GM18507 (cell line): ENCODE data around the gene CATSPERZ.
"Not testable (repeated sequence)": the region's sequence is repeated elsewhere in the genome, so short reads cannot be mapped to it uniquely, and the experiment has no call there.

ENCODE experiments used
- DNase-seq: peaks from one replicate; pipeline ENCODE4 v3.0.0; 2011; ENCODE audit warnings: low read depth; ENCODE audit not compliant: insufficient read length; ENCODE audit errors: extremely low spot score
- FAIRE-seq: peaks from 2 replicates; lab custom pipeline; 2011; peaks lifted over from hg19 to GRCh38; lab: Jason Lieb, UNC

CATSPERZ gene

DNA sequence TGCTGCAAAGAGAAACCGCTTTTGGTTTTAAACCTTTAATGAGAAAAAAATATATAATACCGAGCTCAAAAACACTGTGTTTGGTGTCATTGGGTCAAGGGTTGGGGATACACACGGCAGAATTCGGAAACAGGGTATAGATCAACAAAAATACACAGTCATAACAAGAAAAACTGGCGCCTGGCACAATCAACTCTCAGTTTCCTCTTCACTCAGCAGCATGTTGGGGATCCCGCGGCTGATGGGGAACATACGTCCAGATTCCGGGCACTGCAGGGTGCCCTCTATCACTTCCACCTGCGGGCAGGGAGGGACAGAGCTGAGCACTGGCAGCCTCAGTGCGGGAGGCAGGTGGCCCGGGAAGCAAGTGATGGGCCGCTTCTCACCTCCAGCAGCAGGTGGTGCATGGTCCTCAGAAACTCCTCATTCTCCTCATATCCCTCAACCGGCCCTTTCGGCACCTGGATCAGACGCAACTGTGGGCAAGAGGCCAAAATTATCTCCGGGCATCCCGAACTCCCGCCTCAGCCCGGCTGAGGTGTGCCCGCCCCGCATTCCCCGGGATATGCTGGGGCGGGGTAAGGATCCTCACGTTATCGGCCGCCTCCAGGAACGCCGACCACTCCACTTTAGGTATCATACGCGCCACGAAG, 16.6 kb downstream of the CATSPERZ start:
- no peak for FAIRE-seq
- no peak for DNase-seq

DNA sequence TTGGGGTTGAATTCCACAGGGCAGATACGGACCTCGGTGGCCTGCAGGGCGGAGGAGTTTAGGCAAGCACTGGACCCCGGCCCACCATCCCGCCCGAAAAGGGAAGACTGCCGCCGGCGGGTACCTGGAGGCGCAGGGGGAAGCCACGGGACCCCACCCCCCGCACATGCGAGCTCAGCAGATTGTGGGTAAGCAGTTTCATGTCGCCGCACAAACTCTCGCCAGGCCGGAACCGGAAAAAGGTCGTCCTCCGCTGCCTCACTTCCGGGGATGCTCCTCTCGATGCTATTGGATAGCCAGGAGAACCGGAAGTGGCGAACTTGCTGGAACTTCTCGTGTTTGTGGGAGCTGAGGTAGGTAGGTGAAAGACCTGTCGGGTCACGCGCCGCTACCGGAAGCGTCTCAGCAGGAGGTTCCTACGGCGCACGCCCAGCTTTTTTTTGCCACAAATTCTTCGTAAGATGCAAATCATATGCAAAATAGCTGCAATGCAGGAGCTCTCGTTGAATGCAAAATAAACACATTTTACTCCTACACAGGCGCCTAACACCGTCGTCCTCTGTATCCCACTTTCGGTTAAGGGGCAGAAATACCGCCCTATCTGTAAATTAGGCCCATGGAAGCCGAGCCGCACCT, 17.3 kb downstream of the CATSPERZ start, which contains the start of gene TRMT112:
TSS of gene TRMT112 (minus strand) at position 235 of the 636 bp plus-strand sequence. CDS start at position 202, 33 bp downstream.
- FAIRE-seq (peak; percentile 99), DNase-seq (peak; percentile 86)

DNA sequence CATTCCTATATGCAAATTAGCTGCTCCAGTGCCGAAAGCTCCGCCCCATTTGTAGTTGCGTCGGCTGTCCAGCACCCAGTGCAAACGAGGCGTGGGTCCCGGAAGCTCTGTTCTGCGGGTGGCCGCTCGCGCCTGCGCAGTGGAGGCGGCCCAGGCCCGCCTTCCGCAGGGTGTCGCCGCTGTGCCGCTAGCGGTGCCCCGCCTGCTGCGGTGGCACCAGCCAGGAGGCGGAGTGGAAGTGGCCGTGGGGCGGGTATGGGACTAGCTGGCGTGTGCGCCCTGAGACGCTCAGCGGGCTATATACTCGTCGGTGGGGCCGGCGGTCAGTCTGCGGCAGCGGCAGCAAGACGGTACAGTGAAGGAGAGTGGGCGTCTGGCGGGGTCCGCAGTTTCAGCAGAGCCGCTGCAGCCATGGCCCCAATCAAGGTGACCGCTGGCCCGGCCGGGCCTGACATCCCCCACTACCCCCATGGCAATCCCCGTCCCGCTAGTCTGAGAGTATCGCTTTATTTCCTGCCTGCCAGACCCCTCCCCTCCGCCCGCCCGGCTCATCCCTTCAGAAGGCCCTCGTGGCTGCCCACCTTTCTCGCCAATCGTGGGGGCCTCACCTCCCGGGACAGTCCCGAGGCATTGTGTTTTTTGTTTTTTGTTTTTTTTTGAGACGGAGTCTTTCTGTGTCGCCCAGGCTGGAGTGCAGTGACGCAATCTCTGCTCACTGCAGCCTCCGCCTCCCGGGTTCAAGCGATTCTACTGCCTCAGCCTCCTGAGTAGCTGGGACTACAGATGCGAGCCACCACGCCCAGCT, 18.0 kb downstream of the CATSPERZ start, which contains the start of gene PRDX5:
TSS of gene PRDX5 (plus strand) at position 161 of the 805 bp plus-strand sequence. CDS start at position 256, 95 bp downstream.
- peak; percentile 91 for DNase-seq
- FAIRE-seq: no peak

DNA sequence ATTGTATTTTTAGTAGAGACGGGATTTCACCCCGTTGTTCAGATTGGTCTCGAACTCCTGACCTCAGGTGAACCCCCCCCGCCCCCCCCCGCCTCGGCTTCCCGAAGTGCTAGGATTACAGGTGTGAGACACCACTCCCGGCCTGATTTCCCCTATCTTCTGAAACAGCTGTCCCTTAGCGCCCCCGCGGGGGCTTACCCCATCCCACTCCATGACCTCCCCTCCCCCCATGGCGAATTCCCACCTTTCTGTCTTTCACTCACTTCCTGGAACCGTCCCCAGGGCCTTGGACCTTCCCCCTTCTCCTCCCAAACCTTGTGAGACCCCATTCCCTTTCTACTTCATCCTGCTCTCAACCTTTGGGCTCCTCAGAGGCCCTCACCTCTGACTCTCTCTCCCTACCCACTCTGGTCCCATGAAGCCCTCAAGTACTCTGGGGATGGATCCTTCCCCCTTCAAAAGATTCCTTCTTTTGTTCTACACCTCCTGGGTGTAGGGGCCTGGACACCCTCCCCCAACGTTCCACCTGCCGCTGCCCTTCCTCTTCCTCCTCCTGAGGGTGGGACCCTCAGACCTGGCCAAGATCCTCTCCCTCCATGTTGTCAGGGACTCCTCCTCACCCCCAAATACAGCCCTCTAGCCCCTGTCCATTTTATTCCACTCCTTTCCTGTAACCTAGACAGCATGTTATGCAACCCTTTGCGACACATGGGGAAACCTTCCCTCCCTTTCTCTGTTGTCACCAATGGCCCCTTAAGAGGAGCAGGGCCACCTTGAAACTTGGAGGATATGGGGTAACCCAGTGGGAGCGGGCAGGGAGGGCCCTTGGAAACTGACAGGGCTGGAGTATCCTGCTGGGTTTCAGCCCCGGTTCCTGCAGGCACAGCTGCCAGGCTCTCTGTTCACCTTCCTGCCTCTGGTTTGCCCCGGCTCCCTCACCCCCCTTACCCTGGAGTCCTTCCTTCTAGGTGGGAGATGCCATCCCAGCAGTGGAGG, 18.9 kb downstream of the CATSPERZ start:
- FAIRE-seq (no peak), DNase-seq (no peak)

DNA sequence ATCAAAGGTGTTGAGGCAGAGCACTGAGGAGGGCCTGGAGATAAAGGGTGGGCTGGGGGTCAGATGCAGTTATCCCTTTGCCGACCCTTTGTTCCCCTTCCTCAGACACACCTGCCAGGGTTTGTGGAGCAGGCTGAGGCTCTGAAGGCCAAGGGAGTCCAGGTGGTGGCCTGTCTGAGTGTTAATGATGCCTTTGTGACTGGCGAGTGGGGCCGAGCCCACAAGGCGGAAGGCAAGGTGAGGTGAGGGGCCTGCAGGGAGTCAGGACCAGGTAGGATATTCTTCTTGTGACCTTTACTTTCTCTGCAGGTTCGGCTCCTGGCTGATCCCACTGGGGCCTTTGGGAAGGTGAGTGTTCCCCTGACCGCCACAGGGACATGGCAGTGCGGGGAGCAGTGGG, 20.4 kb downstream of the CATSPERZ start:
- no peak for FAIRE-seq
- DNase-seq: no peak

DNA sequence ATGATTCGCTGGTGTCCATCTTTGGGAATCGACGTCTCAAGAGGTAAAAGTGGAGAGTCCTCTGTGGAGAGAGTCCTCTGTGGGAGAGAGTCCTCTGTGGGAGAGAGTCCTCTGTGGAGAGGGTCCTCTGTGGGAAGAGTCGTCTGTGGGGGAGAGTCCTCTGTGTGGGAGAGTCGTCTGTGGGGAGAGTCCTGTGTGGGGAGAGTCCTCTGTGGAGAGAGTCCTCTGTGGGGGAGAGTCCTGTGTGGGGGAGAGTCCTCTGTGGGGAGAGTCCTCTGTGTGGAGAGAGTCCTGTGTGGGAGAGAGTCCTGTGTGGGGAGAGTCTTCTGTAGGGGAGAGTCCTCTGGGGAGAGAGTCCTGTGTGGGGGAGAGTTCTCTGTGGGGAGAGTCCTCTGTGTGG, 20.9 kb downstream of the CATSPERZ start:
- DNase-seq (no peak), FAIRE-seq (no peak)

DNA sequence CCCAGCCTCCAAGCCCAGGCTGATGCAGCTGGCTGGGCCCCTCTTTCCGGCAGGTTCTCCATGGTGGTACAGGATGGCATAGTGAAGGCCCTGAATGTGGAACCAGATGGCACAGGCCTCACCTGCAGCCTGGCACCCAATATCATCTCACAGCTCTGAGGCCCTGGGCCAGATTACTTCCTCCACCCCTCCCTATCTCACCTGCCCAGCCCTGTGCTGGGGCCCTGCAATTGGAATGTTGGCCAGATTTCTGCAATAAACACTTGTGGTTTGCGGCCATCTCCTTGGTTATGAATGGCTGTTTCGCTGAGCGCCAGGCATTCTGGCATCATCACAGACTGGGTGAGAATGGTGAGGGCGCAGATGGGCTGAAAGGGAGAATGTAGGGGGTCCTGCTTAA, 21.4 kb downstream of the CATSPERZ start:
- FAIRE-seq (no peak), DNase-seq (no peak)

DNA sequence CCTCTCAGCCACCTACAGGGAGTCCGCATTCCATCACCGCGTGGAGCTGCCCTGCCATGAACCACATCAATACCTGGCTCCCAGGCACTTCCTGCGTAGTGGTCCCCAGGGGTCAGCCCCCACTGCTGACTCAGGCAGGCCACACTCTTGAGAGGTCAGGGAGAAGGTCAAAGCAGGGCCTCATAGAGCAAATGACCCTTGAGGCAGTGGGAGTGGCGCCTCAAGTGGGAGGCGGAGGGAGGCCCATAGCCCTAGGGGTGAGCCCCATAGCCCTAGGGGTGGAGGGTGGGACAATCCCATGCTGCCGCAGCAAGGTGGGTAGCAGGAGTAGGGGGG, 22.7 kb downstream of the CATSPERZ start:
- FAIRE-seq (no peak), DNase-seq (no peak)

DNA sequence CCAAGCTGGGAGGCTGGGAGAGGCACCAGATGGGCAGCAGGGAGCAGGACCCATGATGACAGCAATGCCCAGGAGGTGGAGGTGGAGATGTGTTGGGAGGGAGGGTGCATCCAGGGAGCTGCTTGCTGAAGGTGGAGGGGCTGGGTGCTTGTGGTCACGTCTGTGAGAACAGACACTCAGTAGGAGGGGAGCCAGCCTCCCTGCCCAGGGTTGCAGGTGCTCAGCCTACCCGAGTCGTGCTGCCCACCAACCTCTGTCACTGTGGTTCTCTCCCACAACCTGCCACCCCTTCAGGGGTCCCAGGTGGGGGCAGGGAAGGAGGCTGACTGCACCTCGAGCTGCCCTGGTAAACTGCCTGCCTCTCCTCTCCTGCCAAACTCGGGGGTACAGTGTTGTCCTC, 23.2 kb downstream of the CATSPERZ start:
- FAIRE-seq (no peak), DNase-seq (no peak)

DNA sequence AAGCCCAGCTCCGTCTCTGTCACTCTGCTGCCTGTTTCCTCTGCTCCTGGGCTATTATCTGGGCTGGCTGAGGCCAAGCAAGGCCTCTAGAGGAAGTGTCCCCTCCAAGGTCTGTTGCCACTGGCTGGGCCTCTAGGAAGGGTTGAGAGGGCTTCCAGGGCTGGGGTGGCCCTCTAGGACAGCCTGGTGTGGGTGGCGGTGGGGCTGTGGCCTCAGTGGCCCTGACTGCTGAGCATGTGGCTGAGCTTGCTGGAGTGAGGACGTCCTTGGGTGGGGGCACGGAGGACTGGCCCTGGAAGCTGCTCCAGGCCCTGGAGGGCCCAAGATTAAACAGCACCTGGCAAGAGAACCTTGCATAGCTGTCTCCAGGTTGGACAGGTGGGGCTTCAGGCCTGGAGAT, 23.8 kb downstream of the CATSPERZ start:
- DNase-seq, FAIRE-seq: not testable (repeated sequence)

DNA sequence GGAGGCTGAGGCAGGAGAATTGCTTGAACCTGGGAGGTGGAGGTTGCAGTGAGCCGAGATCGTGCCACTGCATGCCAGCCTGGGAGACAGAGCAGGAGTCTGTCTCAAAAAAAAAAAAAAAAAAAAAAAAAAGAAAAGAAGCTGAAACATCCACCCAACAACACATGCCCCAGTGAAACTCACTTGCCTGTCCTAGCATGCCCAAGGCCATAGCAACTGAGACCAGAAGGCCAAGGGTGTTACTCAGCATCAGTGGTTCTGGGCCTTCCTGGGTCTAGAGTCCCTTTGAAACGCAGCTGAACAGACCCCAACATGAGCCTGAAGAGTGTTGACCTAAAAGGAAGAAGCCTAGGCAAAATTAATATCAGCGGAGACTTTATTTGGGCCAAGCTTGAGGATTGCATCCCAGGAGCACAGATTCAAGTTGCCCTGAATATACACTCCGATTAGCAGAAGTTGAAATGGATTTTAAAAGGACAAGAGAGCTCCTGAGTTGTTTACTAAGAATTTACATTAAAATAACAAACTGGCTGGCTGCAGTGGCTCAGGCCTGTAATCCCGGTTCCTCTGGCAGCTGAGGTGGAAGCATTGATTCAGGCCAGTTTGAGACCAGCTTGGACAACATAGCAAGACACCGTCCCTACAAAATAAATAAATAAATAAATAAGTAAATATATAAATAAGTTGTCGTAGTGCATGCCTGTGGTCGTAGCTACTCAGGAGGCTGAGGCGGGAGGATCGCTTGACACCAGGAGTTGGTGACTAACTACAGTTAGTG, 24.7 kb downstream of the CATSPERZ start:
- DNase-seq (no peak), FAIRE-seq (no peak)

DNA sequence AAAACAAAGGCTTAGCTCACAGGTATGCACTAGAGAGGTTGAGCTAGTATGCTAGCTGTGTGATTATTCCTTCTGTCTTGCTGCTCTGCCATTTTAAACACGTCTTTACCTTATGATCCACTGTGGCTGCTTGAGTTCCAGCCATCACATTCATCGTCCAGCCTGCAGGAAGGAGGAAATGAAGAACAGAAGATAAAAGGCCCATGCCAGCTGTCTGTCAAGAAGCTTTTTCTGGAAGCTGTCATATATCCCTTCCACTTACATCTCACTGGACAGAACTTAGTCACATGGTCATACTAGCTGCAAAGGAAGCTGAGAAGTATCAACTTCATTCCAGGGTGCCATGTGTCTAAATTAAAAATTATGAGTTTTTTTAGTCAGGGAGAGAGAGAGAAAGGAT, 27.2 kb downstream of the CATSPERZ start:
- FAIRE-seq: no peak

DNA sequence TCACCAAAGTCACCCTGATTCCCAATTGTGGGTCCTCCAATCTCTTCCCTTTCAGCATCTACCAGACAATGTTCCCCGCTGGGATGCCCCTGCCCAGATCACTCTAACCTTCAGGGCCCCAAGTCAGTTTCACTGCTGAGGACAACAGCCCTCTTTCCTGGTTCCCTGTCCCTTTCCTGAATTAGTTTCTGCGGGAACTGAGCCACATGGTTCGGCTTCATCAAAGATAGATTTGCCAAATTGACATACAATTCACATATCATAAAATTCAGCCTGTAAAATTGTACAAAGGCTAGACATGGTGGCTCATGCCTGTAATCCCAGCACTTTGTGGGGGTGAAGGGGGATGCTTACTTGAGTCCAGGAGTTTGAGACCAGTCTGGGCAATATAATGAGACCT, 27.8 kb downstream of the CATSPERZ start:
- no peak for FAIRE-seq

More for the DNA sequence above, 27.2 kb downstream of the CATSPERZ start:
- DNase-seq: no peak

DNA sequence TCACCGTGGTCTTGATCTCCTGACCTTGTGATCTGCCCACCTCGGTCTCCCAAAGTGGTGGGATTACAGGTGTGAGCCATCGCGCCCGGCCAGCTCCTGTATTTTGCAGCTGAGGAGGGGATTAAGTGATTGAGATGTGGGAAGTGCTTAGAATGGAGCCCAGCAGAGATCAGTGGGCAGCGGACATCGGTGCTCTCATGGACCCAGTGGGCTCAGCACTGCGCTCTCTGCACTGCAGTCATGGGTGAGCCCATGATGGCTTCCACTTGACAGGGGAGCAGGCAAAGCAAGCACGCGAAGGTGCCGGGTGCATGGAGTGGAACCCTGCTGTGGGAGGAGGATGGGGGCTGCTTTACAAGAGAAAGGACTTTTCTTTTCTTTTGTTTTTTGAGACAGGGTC, 30.7 kb downstream of the CATSPERZ start:
- no peak for FAIRE-seq
- DNase-seq: no peak

More for the DNA sequence above, 27.8 kb downstream of the CATSPERZ start:
- DNase-seq: no peak

DNA sequence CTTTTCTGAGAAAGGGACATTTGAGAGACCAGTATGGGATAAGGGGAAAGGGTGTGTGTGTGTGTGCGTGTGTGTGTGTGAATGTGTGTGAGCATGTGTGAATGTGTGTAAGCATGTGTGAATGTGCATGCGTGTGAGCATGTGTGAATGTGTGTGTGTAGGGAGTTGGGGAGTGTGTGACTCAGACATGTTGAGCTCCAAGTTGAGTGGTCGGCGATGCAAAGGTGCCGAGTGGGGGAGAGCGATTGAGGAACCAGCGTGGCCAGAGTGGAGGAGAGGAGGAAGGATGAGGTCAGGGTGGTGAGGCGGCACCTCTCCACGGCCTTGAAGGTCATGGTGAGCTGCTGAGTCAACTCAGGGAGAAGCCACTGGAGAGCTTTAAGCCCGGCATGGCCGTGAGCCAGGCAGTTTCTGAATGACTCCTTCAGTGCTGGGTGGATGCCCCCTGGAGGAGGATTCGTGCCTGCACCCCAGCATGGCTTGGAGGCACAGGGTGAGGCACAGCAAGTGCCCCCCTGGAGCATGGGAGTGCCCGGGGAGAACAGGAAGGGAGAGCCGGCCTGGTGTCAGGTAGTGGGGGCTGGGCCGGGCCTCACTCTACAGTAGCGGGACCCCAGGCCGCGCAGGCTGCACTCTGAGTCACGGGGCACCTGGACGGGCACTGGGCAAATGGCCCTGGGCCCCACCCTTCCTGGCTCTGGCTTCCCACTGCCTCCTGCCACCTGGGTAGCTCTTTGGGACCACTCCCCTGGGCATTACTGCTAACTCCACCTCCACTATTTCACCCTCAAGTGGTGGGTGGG, 31.6 kb downstream of the CATSPERZ start:
- peak; percentile 85 for FAIRE-seq

DNA sequence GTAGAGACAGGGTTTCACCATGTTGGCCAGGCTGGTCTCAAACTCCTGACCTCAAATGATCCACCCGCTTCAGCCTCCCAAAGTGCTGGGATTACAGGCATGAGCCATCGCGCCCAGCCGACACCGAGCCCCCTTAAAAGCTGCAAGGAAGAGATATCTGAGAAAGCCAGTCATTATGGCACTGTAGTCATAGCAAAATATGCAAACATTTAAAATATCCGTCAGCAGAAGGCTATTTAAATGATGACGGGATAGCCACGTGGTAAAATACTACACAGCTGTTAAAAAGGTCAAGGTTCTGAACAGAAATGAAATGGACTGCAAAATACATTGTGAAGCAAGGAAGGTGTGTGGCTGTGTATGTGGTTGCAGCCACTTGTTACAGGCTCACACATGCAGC, 33.4 kb downstream of the CATSPERZ start:
- no peak for DNase-seq
- FAIRE-seq: no peak

More for the DNA sequence above, 31.6 kb downstream of the CATSPERZ start:
- peak; percentile 64 for DNase-seq

DNA sequence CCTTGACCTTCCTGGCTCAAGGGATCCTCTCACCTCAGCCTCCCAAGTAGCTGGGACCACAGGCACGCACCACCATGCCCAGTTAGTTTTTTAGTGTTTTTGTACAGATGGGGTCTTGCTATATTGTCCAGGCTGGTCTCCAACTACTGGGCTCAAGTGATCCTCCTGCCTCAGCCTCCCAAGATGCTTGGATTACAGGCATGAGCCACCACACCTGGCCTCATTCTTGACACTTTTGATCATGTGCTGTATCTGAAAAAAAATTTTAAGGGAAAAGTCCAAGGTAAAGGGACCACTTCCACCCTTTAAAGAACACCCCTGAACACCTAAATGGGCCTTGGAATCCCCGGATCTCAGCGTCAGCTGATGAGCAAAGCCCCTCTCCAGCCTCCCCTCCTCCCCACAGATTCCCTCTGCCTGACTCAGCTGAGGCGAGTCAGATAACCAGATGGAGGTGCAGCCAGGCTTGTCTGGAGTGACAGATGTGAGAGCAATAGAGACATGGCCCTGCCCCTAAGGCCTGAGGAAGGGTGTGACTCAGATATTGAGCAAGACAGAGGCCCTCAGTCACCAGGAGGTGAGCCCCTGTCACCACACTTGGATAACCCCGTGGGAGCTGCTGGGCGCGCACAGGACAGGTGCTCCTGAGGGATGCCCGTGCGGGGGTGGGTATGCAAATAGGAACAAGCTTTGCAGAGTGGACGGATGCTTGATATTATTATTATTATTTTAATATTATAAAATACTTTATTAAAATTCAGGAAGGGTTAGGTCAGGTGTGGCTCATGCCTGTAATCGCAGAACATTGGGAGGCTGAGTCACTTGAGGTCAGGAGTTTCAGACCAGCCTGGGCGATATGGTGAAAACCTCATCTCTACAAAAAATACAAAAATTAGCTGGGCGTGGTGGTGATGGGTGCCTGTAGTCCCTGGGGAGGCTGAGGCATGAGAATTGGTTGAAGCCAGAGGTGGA, 34.9 kb downstream of the CATSPERZ start:
- FAIRE-seq (peak; percentile 81), DNase-seq (peak; percentile 80)
